Measurements from ENCODE around the gene HMCES.

HMCES gene

GRCh38 chr3:129278439-129278965, at the start of gene HMCES:
HMCES (plus strand) TSS chr3:129278870; CDS start chr3:129279733, 863 bp downstream.
- DNase-seq = peak; percentile 98

GRCh38 chr3:129228891-129229585, 49.6 kb upstream of the HMCES start:
- no peak for DNase-seq

GRCh38 chr3:129230311-129231019, 48.2 kb upstream of the HMCES start:
- DNase-seq = no peak

- DNase-seq = no peak
Observed at GRCh38 chr3:129231331-129232119, 47.1 kb upstream of the HMCES start.

- DNase-seq = no peak
Observed at GRCh38 chr3:129233538-129233937, 45.1 kb upstream of the HMCES start.

GRCh38 chr3:129234441-129234840, 44.2 kb upstream of the HMCES start:
- no peak for DNase-seq

GRCh38 chr3:129235344-129235917, 43.2 kb upstream of the HMCES start:
- no peak for DNase-seq

GRCh38 chr3:129238945-129239705, 39.5 kb upstream of the HMCES start:
- DNase-seq = no peak

- no peak for DNase-seq
Observed at GRCh38 chr3:129239991-129240390, 38.7 kb upstream of the HMCES start.

GRCh38 chr3:129240436-129240835, 38.2 kb upstream of the HMCES start:
- no peak for DNase-seq

GRCh38 chr3:129245141-129245540, 33.5 kb upstream of the HMCES start:
- no peak for DNase-seq

- DNase-seq = peak; percentile 94
Observed at GRCh38 chr3:129245641-129246306, 32.9 kb upstream of the HMCES start.

- DNase-seq = no peak
Observed at GRCh38 chr3:129246636-129247035, 32.0 kb upstream of the HMCES start.

GRCh38 chr3:129248286-129248979, 30.2 kb upstream of the HMCES start:
- DNase-seq = no peak

- DNase-seq = peak; percentile 96
Observed at GRCh38 chr3:129249284-129250065, 29.2 kb upstream of the HMCES start, which contains the start of gene COPG1. COPG1 (plus strand) TSS chr3:129249606; CDS start chr3:129249710, 104 bp downstream.

- DNase-seq = no peak
Observed at GRCh38 chr3:129252748-129253147, 25.9 kb upstream of the HMCES start.

GRCh38 chr3:129254536-129255230, 24.0 kb upstream of the HMCES start:
- no peak for DNase-seq

- no peak for DNase-seq
Observed at GRCh38 chr3:129256270-129256669, 22.4 kb upstream of the HMCES start.

- no peak for DNase-seq
Observed at GRCh38 chr3:129257609-129258008, 21.1 kb upstream of the HMCES start.

All from eye (tissue), 1 donor.